Activated T-cell treated with anti-CD3 and anti-CD28 coated beads, Interleukin-2, amount 50 U/mL, for 48 hours (primary cell): ENCODE results near the gene PAPOLA.
"Not testable (repeated sequence)": the region's sequence is repeated elsewhere in the genome, so short reads cannot be mapped to it uniquely, and the experiment has no call there.

Experiments
- DNase-seq, 2 experiments: peaks; one replicate each; pipeline ENCODE4 v3.0.0-alpha.2; 2020

PAPOLA gene

DNA sequence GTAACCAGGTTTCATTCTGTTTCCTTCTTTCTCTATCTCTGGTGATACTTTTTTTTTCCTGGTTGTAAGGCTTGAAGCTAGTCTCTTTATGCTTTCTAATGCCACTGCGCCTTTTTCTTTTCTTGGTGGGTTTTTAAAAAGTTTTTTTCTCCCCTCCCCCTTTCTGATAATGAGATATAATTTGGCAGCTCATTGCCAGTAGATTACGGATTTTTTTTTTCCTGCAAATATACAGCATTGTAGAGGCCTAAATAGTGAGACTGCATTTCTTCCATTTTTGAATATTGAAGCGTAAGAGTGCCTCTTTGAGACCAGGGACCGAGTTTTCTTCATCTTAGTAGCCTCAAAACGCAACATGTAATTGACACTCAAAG lies 1.1 kb downstream of the PAPOLA start:
- no peak for DNase-seq

DNA sequence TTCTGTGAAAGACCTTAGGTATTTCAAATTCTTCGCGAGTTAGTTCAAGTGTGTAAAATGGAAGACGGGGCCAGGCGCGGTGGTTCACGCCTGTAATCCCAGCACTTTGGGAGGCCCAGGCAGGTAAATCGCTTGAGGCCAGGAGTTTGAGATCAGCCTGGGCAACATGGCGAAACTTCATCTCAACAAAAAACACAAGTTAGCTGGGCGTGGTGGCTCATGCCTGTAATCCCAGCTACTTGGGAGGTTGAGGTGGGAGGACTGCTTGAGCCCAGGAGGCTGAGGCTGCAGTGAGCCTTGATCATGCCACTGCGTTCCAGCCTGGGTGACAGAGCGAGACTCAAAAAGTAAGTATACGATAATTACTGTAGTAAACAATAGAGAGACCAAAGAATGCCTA lies 2.2 kb downstream of the PAPOLA start:
- DNase-seq: not testable (repeated sequence)

DNA sequence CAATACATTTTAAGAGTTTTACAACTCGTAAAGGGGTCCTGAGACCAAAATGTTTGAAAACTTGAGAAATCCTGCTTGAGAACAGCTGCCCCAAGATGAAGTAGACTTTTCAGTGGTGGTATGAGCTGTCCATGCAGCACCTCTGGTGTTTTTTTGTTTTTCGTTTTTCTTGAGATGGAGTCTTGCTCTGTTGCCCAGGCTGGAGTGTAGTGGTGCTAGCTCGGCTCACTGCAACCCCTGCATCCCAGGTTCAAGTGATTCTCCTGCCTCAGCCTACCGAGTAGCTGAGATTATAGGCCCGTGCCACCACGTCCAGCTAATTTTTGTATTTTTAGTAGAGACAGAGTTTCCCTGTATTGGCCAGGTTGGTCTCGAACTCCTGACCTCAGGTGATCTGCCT lies 5.5 kb downstream of the PAPOLA start:
- no peak for DNase-seq

DNA sequence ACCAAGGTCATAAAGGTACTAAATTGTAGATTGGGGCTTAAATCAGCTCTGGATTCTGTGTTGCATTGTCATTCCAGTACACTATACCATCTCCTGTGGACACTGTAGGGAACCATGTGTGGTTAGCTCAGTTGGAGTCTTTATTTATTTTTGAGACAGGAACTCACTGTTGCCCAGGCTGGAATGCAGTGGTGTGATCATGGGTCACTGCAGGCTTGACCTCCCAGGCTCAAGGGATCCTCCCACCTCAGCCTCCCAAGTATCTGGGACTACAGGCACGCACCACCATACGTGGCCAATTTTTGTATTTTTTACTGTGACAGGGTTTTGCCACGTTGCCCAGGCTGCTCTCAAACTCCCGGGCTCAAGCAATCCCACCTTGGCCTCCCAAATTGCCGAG lies 6.7 kb downstream of the PAPOLA start:
- DNase-seq: no peak

DNA sequence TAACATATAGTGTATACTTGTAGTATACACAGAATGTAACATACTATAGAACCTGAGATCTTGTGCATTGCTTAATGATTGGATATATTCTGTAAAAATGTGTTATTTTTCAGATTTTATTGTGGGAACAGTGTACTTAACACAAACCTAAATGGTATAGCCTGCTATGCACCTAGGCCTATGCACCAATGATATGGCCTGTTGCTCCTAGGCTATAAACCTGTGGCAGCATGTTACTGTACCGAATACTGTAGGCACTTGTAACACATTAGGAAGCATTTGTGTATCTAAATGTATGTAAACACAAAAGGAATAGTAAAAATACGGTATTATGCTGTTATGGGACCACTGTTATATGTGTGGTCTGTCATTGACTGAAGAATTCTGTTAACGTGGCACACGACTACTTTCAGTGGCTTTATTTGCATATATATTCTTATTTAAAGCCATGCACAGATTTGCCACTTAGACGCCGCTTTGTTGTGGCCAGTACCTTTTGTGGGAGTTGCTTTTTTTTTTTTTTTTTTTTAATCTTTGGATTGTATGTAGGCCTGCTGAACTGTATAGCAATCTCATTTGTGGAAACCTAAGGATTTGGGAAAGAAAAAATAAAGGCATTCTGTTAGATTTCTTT lies 7.4 kb downstream of the PAPOLA start:
- no peak for DNase-seq

DNA sequence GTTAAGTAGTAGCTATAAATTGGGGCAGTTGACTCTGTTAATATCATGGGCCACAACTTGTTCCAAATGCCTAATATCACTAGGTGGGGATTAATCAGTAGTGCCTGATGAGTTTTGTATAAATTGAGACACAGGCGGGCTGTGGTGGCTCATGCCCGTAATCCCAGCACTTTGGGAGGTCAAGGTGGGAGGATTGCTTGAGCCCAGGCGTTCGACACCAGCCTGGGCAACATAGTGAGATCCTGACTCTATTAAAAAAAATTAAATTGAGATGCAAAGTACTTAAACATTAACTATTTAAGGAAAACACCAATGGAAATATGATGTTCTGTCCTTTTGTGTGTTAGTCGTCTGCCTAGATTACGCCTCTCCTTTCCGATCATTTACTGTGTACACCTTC lies 9.0 kb downstream of the PAPOLA start:
- DNase-seq: no peak

DNA sequence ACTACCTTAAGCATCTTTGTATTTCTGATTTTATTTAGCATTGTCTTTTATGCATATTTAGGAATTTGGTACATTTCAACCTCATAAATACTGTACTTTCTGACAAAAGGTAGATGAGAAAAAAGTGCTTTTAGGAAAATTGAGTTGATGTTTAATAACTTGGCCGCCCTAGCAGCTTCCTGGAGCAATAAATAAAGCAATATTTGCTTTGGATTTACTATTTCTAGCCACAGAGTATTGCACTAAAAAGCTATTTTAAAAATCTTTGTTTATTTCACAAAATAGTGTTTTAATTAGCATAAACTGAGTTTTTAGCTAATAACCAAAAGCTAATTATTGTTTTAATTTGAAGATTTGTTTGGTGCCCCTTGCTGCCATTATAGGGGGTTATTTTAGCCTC lies 9.5 kb downstream of the PAPOLA start:
- no peak for DNase-seq

DNA sequence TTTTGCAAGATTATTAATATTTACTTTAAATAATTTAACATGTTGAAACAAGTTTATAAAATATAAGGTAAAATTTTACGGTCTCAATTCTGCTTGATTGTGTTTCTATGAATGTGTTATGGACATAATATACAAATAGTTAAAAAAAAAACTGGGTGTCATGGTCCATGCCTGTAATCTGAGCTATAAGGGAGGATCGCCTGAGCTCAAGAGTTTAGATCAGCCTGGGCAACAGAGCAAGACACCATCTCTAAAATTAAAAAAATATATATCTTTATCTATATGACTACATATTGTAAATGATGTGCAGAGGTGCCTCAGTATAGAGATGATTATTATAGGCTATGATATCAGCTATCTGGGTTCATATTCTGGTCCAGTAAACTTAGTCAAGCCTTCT lies 9.9 kb downstream of the PAPOLA start:
- no peak for DNase-seq

DNA sequence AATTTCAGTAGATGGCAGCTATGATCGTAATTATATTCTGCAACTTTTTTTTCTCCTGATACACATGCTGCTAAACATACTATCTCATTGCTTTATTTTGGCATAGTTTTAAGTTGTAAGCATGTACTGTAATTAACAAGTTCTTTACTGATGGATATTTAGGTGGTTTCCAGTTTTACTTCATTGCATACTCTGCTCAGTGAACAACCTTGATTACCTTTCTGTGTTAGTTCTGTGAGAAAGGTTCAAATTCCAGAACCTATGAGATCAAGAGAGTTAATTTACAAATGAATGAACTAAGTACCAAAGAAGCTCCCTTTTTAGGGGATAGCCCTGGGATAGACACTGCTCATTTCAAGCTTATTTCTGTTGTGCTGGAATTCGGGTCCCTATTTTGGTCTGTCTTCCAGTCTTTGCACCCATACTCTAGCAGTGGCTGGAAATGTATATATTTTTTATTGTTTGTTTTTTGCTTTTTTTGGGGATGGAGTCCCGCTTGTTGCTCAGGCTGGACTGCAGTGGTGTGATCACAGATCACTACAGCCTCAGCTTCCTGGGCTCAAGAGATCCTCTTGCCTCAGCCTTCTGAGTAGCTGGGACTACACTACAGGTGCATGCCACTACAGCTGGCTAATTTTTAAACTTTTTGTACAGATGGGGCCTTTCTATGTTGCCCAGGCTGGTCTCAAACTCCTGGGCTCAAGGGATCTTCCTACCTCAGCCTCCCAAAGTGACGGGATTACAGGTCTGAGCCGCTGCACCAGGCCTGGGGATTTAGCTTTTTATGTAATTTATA lies 10.6 kb downstream of the PAPOLA start:
- no peak for DNase-seq

DNA sequence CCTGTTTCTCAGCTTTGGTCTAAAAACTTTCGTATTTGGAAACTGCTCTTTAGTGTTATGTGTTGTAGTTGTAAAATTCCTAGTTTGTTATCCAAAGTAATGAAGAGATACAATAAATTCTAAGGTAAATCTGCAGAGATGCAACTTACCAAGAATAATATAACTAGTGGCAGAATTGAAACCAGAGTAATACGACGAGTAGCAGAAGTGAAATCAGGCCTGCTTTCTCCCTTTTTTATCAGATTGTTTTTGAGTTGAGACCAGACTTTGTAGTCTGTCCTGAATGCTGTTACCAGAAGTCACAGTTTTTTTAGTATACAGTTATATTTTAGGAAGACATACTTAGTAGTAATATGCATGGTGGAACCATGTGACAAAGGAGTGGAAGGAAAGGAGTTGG lies 12.5 kb downstream of the PAPOLA start:
- DNase-seq: no peak

DNA sequence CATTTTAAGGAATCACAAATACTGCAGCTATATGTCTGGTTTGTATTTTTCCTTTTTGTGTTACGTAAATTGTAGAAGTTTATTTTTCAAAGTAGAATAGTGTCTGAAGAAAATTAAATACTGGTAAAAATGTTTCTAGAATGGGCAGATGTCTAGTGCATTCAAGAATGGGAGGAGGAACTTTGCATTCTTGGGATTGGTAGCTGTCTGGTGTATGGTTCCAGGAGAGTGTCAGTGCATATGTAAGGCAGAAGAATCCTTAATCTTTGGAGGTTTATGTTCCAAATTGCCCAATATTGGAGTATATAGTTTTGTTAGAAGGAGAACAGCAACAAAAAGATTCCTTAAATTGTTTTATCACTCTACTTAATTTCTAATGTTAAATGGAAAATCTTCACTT lies 13.5 kb downstream of the PAPOLA start:
- no peak for DNase-seq

DNA sequence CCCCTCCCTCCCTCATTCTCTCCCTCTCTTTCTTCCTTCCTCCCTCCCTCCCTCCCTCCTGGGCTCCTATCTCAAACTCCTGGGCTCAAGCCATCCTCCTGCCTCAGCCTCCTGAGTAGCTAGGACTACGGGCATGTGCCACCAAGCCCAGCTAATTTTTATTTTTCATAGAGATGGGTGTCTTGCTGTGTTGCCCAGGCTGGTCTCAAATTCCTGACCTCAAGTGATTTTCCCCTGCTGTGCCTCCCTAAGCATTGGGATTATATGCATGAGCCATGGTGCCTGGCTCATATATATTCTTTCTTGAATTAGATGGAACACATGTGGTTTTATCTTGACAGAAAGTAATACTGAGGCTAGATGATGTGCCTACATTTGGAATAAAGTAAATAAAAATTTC lies 14.2 kb downstream of the PAPOLA start:
- DNase-seq: no peak

DNA sequence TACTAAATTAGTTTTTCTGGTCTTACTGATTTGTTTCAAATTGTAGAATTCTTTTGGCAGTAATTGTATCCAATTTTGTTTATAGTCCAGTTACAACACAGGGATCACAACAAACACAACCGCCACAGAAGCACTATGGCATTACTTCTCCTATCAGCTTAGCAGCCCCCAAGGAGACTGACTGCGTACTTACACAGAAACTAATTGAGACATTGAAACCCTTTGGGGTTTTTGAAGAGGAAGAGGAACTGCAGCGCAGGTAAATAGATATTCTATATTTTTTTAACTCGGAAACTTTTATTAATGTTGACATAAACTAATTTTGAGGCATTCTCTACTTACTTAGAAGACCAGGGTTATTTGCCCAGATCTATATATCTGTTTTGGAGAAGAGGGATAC lies 17.8 kb downstream of the PAPOLA start:
- no peak for DNase-seq

DNA sequence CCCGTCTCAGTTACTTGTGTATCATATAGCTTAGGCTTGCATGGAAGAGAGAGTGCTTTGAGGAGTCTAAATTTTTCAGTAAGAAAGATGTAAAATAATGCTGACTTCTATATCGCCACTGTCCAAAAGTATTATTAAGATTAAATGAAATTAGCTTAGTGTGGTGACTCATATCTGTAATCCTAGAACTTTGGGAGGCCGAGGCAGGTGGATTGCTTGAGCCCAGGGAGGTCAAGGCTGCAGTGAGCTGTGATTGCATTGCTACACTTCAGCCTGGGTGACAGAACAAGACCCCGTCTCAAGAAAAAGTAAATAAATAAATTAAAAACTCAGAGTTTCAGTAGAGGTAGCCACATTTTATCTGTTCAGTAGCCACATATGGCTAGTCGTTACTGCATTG lies 23.3 kb downstream of the PAPOLA start:
- DNase-seq: no peak

DNA sequence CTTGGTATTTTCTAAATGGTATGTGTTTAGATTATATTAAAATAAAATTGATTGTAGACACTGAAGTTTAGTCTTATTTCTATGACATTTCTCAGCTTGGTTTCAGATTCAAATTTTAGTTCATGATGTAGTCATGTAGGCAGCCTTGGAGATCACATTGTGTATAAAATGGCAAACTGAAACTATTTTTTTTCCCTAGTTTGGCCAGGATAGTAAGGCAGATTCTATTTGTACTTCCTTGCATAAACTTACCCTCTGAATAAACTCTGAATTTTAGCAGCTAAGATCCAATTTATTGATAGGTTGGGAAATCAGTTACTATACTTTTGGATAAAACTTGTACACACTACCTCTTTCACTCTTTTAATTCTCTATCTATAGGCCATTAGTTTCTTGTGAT lies 30.4 kb downstream of the PAPOLA start:
- DNase-seq: no peak

DNA sequence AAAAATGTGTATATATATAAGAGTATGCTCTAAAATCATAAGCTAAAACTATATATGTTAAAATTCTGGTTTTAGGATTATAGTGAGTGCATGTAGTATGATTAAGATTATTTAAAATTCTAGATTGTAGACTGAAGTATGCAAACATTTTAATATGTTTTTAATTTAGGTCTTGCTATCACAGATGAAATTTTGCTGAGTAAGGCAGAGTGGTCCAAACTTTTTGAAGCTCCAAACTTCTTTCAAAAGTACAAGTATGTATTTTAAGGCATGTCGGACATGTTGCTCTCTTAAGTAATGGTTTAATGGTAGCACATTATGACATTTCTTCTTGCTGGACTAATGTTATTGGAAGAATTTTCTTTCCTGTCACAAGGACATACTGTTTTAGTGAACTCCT lies 34.6 kb downstream of the PAPOLA start:
- DNase-seq: no peak

DNA sequence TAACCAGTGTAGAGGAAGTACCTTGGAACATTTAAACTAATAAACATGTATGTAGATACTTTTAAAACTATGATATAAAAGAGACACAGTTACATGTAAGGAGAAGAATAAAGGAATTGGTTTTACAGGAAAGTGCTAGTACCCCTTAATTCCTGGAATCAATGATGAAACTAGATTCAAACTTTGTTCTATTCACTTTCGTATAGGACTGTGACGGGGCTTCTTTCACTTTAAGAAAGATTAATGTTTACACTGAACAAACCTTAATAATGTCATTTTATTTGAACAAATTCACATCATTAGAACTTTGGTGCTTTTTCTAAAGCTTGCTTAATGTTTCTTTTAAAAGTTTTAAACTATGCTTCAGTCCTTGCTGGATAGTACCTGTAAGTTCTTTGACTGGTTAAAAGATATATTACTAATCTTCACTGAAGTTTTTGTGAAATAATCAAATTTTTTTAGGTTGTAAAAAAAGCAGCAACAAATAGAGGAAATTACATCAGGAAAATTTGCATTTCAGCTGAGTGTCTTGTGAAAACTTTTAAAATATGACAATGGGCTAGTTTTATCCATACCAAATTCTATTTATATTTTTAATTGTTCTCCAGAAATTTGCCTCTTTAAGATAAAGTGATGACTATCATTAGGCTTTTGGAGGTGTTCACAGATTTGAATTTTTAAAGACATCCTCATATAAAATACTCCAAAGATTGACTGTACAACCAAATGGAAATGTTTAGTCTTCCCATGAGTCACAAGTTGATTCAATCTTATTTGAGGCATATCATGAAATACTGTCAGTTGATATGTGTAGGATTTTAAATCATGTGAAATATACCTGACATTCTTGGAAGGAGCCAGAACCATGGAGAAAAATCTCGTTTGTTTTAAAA lies 36.2 kb downstream of the PAPOLA start:
- DNase-seq: no peak

DNA sequence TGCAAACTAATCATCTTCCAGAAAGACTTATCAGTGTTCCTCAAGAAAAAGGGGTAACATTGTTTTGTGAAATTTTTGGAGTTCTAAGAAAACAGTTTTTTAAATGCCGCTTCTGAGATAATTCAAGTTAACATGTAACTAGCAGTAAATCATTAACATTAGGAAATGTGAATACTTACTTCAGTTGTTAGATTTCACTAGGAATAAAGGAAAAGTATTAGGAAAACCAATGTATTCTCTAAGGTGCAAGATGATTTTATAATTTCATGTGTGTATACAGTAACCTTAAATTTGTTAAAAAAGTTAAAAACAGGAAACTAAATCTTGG lies 36.8 kb downstream of the PAPOLA start:
- no peak for DNase-seq

DNA sequence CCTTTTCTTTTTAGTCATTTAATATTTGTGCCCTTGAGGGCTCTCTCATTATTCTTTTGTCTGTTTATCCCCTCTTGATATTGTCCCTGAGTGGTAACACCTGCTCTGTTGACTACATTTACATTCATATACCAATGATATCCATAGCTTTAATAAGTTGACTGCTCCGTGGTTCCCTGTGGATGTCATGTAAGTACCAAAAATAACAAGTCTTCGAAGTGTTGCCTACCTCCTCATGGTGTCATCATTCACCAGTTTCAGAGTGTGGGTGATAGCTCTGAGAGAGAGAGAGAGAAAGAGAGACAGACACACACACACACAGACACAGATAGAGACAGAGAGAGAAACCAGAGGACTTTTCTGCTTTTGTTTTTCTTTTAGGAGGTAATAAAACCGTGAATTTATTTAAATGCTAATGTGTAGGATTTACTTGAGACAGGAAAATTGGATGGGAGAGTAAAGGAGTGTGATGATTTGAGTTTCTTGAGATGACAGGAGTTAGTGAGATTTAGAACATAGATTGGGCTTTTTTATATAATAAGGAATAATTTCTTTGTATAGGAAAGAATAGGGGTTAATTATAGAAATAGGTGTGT lies 52.2 kb downstream of the PAPOLA start:
- DNase-seq: no peak

DNA sequence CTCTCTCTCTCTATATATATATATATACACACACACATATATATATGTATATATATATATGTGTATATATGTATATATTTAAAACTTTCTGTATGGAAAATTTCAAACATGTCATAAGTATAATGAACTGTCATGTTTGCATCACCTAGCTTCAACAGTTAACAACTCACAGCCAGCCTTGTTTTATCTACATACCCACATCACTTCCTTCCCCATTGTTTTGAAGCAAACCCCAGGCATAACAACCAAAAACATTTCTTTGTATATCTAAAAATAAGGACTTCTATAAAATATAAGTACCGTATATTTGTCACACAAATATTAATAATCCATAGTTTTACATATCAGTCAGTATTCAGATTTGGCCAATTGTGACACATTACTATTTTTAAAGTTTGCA lies 57.4 kb downstream of the PAPOLA start:
- DNase-seq: no peak

DNA sequence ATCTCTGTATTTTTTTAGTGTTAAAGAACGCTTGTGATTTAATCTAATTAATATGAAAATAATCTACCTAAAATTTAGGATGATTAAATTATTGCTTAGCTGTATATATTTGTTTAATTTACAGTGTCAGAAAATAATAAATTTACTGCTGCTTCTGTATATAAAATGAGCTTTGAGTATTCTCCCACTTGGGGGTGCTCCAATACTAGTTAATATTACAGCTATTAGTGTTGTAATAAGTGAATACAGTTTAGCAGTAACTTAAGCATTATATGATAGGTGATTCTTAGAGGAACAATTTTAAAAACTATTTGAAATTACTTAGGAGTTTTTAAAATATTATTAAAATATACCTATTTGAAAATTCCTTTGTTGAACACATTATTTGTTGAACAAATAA lies 62.2 kb downstream of the PAPOLA start:
- no peak for DNase-seq

DNA sequence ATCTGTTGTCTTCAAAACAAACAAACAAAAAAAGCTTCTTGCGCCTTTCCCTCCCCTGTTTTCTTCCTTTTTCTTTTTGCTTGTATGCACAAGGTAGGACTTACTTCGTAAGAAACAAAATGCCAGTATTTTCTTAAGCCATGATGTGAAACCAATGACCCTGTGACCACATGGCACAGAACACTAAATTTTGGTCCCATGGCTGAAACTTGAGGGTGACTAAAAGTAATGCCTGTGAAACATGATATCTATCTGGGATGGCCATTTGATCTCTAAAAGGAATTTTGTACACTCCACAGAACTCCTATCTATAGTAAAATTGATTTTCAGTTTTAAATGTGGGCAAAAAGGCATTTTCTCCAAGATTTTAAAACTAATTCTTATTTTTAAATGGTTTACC lies 63.6 kb downstream of the PAPOLA start:
- DNase-seq: no peak

DNA sequence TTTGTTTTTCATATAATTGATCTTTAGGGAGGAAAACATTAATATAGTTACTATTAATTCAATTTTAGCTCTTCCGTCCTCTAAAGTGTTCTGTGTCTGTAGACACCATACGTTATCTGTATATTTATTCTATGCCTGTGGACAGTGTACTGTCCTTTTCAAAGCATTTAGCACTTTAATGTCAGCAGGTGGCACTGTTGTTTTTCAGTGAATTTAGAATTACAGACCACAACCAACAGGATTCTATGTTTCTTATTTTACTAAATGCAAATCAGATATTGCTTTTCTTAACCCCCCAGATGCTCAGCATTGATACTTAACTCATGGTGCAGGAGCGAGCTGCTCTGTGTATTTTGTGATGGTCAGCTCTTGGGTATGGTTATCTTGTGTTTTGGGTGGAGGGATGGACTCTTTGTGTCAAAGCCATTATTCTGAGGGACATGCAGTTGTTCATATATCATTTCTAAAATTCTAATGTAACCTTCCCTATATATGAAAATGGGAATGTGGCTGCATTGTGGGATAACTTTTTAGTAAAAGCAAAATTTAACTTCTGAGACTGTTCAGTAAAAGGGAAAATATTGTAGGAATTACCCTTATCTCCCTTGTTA lies 65.2 kb downstream of the PAPOLA start:
- DNase-seq: no peak
